OCI-LY7 (cell line): ENCODE results near the gene SLC35A4. TPM values are rescaled to one million over a fixed set of nuclear protein-coding genes. Genes with fewer than 3 reads are reported as not detected.

ENCODE experiments used
- BruUV-seq: library from RNA; stranded (reverse); fragments of 400-500 nt; replicated peaks from 2 replicates; lab custom pipeline; 2021; lab: Mats Ljungman, UMichigan
- CTCF ChIA-PET: fragments of 300-600 bp; sonication (Branson Sonifier 250); formaldehyde crosslinking; loops from one replicate; lab custom pipeline; 2022; ENCODE audit warnings: antibody characterized with exemption; ENCODE audit not compliant: unreplicated experiment; lab: Charles Lee
- POLR2A ChIA-PET: fragments of 300-600 bp; sonication (Branson Sonifier 250); formaldehyde crosslinking; loops from one replicate; lab custom pipeline; 2022; ENCODE audit warnings: antibody characterized with exemption; lab: Charles Lee
- DNase-seq: peaks from one replicate; pipeline ENCODE4 v3.0.0-alpha.2; 2015; ENCODE audit warnings: low spot score
- H2AFZ ChIP-seq: fragments of 200-600 bp; sonication (generic), shearing (Covaris generic); 2 replicates; pipeline ENCODE4 v1.6.1; 2014; ENCODE audit warnings: mild to moderate bottlenecking, antibody characterized with exemption, low read length, moderate library complexity
- H3K27ac ChIP-seq: fragments of 200-600 bp; sonication (generic); 2 replicates; pipeline ENCODE4 v1.5.1; 2014; ENCODE audit warnings: mixed run types, low read depth, mild to moderate bottlenecking, moderate library complexity, low read length, inconsistent platforms; ENCODE audit not compliant: poor library complexity, severe bottlenecking
- H3K36me3 ChIP-seq: fragments of 200-600 bp; sonication (generic); 2 replicates; pipeline ENCODE4 v1.6.1; 2014; ENCODE audit warnings: mild to moderate bottlenecking, antibody characterized with exemption, low read length, moderate library complexity, mixed read lengths; ENCODE audit not compliant: insufficient read depth
- H3K4me1 ChIP-seq: fragments of 200-600 bp; sonication (generic); 2 replicates; pipeline ENCODE4 v1.5.1; 2014; ENCODE audit warnings: mild to moderate bottlenecking, low read length; ENCODE audit not compliant: insufficient read depth, poor library complexity, severe bottlenecking
- H3K4me2 ChIP-seq: fragments of 200-600 bp; sonication (generic); 2 replicates; pipeline ENCODE4 v1.6.1; 2014; ENCODE audit warnings: mild to moderate bottlenecking, low read length
- H3K4me3 ChIP-seq: fragments of 200-600 bp; sonication (generic); 2 replicates; pipeline ENCODE4 v1.5.1; 2014; ENCODE audit warnings: mild to moderate bottlenecking, low read depth, low read length; ENCODE audit not compliant: poor library complexity, severe bottlenecking
- H3K79me2 ChIP-seq: fragments of 200-600 bp; sonication (generic); 2 replicates; pipeline ENCODE4 v1.6.1; 2016; ENCODE audit warnings: low read depth, mild to moderate bottlenecking, low read length, moderate library complexity, mixed read lengths; ENCODE audit not compliant: insufficient read depth
- H3K9me2 ChIP-seq: fragments of 200-600 bp; sonication (generic); 2 replicates; pipeline ENCODE4 v1.6.1; 2016; ENCODE audit warnings: mild to moderate bottlenecking, low read length, mixed read lengths; ENCODE audit not compliant: insufficient read depth
- H3K9me3 ChIP-seq: fragments of 200-600 bp; sonication (generic); 2 replicates; pipeline ENCODE4 v1.6.1; 2014; ENCODE audit warnings: mild to moderate bottlenecking, mixed run types, low read length, mixed read lengths
- H4K20me1 ChIP-seq: fragments of 200-600 bp; sonication (generic); 2 replicates; pipeline ENCODE4 v1.6.1; 2014; ENCODE audit warnings: mild to moderate bottlenecking, antibody characterized with exemption, low read length, moderate library complexity, mixed read lengths; ENCODE audit not compliant: insufficient read depth
- EZH2phosphoT487 ChIP-seq: fragments of 200-600 bp; sonication (generic); IDR thresholded peaks from 2 replicates; pipeline ENCODE4 v1.6.1; 2018; ENCODE audit warnings: low read depth, borderline replicate concordance, mild to moderate bottlenecking, mixed run types, antibody characterized with exemption, low read length, moderate library complexity, mixed read lengths
- intact Hi-C: fragments of 100-400 bp; cut with micrococcal nuclease; formaldehyde crosslinking; loops from one replicate; pipeline ENCODE4 v1.10.0; 2022; ENCODE audit not compliant: unreplicated experiment
- total RNA-seq, 2 experiments: library from RNA; depleted of rRNA in 1 of 2; stranded (reverse); fragments of >200 nt in 1 of 2; shearing (Covaris generic) in 1 of 2; gene quantifications; 2 replicates each; pipeline ENCODE4 v1.2.3, GENCODE V29; 2014 to 2022
- TF ChIP-seq, protein P1 (sequence below): fragments of 200-600 bp; sonication (generic); conservative IDR thresholded peaks from 2 replicates; pipeline ENCODE4 v1.5.1; 2014; ENCODE audit warnings: mild to moderate bottlenecking, antibody characterized with exemption, low read length, moderate library complexity, mixed read lengths

The SLC35A4 gene
- total RNA-seq, 2 experiments from 2014 or later: 29.1 to 48.7 TPM

DNA sequence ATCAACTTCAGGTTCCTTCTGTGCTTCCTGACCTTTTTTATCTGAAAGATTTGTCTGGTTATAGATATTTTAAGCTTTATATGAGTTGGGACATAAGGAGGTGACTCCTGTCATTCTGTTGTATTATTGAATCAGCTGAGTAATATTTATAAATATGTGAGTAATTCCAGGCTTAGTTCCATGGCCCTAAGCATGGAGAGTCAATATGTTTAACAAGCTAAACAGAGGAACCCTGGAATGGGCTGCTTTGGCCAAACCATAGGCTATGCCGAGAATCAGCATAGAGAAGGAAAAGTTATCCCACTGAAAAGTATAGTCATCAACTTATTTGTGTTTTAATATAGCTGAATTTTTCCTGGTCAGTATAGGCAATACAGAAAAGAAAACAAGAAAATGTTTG, 24.4 kb upstream of the SLC35A4 start:
- TF ChIP-seq, protein P1, sequence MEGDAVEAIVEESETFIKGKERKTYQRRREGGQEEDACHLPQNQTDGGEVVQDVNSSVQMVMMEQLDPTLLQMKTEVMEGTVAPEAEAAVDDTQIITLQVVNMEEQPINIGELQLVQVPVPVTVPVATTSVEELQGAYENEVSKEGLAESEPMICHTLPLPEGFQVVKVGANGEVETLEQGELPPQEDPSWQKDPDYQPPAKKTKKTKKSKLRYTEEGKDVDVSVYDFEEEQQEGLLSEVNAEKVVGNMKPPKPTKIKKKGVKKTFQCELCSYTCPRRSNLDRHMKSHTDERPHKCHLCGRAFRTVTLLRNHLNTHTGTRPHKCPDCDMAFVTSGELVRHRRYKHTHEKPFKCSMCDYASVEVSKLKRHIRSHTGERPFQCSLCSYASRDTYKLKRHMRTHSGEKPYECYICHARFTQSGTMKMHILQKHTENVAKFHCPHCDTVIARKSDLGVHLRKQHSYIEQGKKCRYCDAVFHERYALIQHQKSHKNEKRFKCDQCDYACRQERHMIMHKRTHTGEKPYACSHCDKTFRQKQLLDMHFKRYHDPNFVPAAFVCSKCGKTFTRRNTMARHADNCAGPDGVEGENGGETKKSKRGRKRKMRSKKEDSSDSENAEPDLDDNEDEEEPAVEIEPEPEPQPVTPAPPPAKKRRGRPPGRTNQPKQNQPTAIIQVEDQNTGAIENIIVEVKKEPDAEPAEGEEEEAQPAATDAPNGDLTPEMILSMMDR: no peak
- no peak for TF ChIP-seq EZH2phosphoT487
- H3K27ac ChIP-seq: no peak overlapping the region
- no peak overlapping the region for H3K4me3 ChIP-seq
- ChIA-PET POLR2A (interaction anchor here (0.6 to 1.5 kb wide), 2 partner anchors 13 to 45 kb away, joined by 3 read pairs; no protein-coding TSS in a partner anchor), CTCF (no interaction called here)
- no peaks in the 10 kb centered on the region for H3K4me1 ChIP-seq
- no peak overlapping the region for H2AFZ ChIP-seq
- no peaks in the 10 kb centered on the region for H3K9me3 ChIP-seq
- no TSS peak for BruUV-seq
- peaks cover 91% of the 10 kb centered on the region for H3K36me3 ChIP-seq
- intact Hi-C loops: no loop called here
- DNase-seq: no peak
- no peaks in the 10 kb centered on the region for H3K9me2 ChIP-seq
- no peaks in the 10 kb centered on the region for H3K79me2 ChIP-seq
- no peak overlapping the region for H3K4me2 ChIP-seq
- no peaks in the 10 kb centered on the region for H4K20me1 ChIP-seq

- POLR2A ChIA-PET: interaction anchor here (0.6 to 0.9 kb wide), 2 partner anchors 16 to 22 kb away, joined by 3 read pairs; no protein-coding TSS in a partner anchor
- no peak overlapping the region for H3K4me3 ChIP-seq
- DNase-seq: no peak
- H3K27ac ChIP-seq: no peak overlapping the region
- no peaks in the 10 kb centered on the region for H3K9me2 ChIP-seq
- CTCF ChIA-PET: no interaction called here
- H3K36me3 ChIP-seq: peaks cover 75% of the 10 kb centered on the region
- no peak overlapping the region for H3K4me2 ChIP-seq
- no peaks in the 10 kb centered on the region for H3K79me2 ChIP-seq
- H3K4me1 ChIP-seq: peaks cover 11% of the 10 kb centered on the region
- H4K20me1 ChIP-seq: no peaks in the 10 kb centered on the region
- TF ChIP-seq EZH2phosphoT487: no peak
- TF ChIP-seq, protein P1: no peak
- no peaks in the 10 kb centered on the region for H3K9me3 ChIP-seq
- no peak overlapping the region for H2AFZ ChIP-seq
- intact Hi-C loops: no loop called here
- BruUV-seq: no TSS peak
These were observed 21.7 kb upstream of the SLC35A4 start for GRCh38 chr5:140542972-140543371.

GRCh38 chr5:140544986-140545385, 19.6 kb upstream of the SLC35A4 start:
- ChIA-PET CTCF (no interaction called here), POLR2A (interaction anchor here (0.7 to 1.3 kb wide), 2 partner anchors 12 to 173 kb away, joined by 3 to 4 read pairs; no protein-coding TSS in a partner anchor)
- no peaks in the 10 kb centered on the region for H3K9me3 ChIP-seq
- no peaks in the 10 kb centered on the region for H4K20me1 ChIP-seq
- DNase-seq: no peak
- no peak overlapping the region for H3K4me3 ChIP-seq
- no peaks in the 10 kb centered on the region for H3K79me2 ChIP-seq
- no peak for TF ChIP-seq EZH2phosphoT487
- TF ChIP-seq, protein P1: no peak
- no peak overlapping the region for H3K4me2 ChIP-seq
- BruUV-seq: no TSS peak
- H2AFZ ChIP-seq: no peak overlapping the region
- intact Hi-C loops: no loop called here
- H3K27ac ChIP-seq: no peak overlapping the region
- peaks cover 14% of the 10 kb centered on the region for H3K4me1 ChIP-seq
- H3K36me3 ChIP-seq: peaks cover 76% of the 10 kb centered on the region
- no peaks in the 10 kb centered on the region for H3K9me2 ChIP-seq
